DND-41 (cell line): ENCODE measurements around the gene BFSP1.

Source experiments
- ATAC-seq: fragments of 200-7000 bp; cut with Tn5 transposase; 3 replicates; pipeline ENCODE4 v1.9.1; 2021; ENCODE audit warnings: low read depth; ENCODE audit not compliant: insufficient read depth
- DNase-seq: peaks from one replicate; pipeline ENCODE4 v3.0.0-alpha.2; 2020
- H2AFZ ChIP-seq: 2 replicates; pipeline ENCODE4 v1.6.0; 2012; ENCODE audit warnings: low read depth, low read length
- H3K27ac ChIP-seq: 2 replicates; pipeline ENCODE4 v1.5.1; 2012; ENCODE audit warnings: low read length, inconsistent platforms
- H3K27me3 ChIP-seq: fragments of 200-600 bp; sonication (generic); 2 replicates; pipeline ENCODE4 v1.6.0; 2012; ENCODE audit warnings: low read length, mild to moderate bottlenecking, inconsistent platforms; ENCODE audit not compliant: insufficient read depth, poor library complexity
- H3K36me3 ChIP-seq: 2 replicates; pipeline ENCODE4 v1.5.1; 2012; ENCODE audit warnings: low read length, inconsistent platforms; ENCODE audit not compliant: insufficient read depth
- H3K4me1 ChIP-seq: 2 replicates; pipeline ENCODE4 v1.5.1; 2012; ENCODE audit warnings: mild to moderate bottlenecking, low read length; ENCODE audit not compliant: insufficient read depth
- H3K4me2 ChIP-seq: 2 replicates; pipeline ENCODE4 v1.6.0; 2012; ENCODE audit warnings: mild to moderate bottlenecking, moderate library complexity, low read length, inconsistent platforms; ENCODE audit not compliant: insufficient read depth
- H3K4me3 ChIP-seq, 2 experiments: fragments of 200-600 bp in 1 of 2; shearing (Covaris generic) in 1 of 2; 2 replicates each; pipeline ENCODE4 v1.5.1; 2012 to 2016; ENCODE audit warnings: inconsistent platforms in 2 of 2, low read length in 2 of 2, mild to moderate bottlenecking in 2 of 2, low read depth in 1 of 2, moderate library complexity in 1 of 2
- H3K79me2 ChIP-seq: 2 replicates; pipeline ENCODE4 v1.6.0; 2012; ENCODE audit warnings: low read length, inconsistent platforms; ENCODE audit not compliant: insufficient read depth
- H3K9ac ChIP-seq: 2 replicates; pipeline ENCODE4 v1.6.0; 2012; ENCODE audit warnings: low read depth, mild to moderate bottlenecking, inconsistent platforms, low read length, moderate library complexity
- H3K9me3 ChIP-seq: 2 replicates; pipeline ENCODE4 v1.5.1; 2012; ENCODE audit warnings: low read length, moderate library complexity, mild to moderate bottlenecking, inconsistent platforms; ENCODE audit not compliant: insufficient read depth, severe bottlenecking
- H4K20me1 ChIP-seq: 2 replicates; pipeline ENCODE4 v1.6.0; 2012; ENCODE audit warnings: low read length; ENCODE audit not compliant: insufficient read depth
- CTCF ChIP-seq: IDR thresholded peaks from 2 replicates; pipeline ENCODE4 v1.5.1; 2012; ENCODE audit warnings: borderline replicate concordance, low read length, moderate library complexity, mild to moderate bottlenecking; ENCODE audit not compliant: poor library complexity, severe bottlenecking; ENCODE audit errors: extremely low read depth
- EZH2 ChIP-seq: IDR thresholded peaks from 3 replicates; pipeline ENCODE4 v1.6.1; 2012; ENCODE audit warnings: borderline replicate concordance, low read depth, mild to moderate bottlenecking, moderate library complexity, low read length, inconsistent platforms; ENCODE audit not compliant: severe bottlenecking

The BFSP1 gene

GRCh38 chr20:17545127-17545526, 13.9 kb upstream of the BFSP1 start:
- no peaks in the 10 kb centered on the region for H3K9me3 ChIP-seq
- no peaks in the 10 kb centered on the region for H4K20me1 ChIP-seq
- no peaks in the 10 kb centered on the region for H3K4me1 ChIP-seq
- H3K9ac ChIP-seq: no peak overlapping the region
- H3K79me2 ChIP-seq: no peaks in the 10 kb centered on the region
- no peak overlapping the region for H2AFZ ChIP-seq
- TF ChIP-seq EZH2: no peak
- no peak for TF ChIP-seq CTCF
- ATAC-seq (no peak), DNase-seq (no peak)
- H3K36me3 ChIP-seq: no peaks in the 10 kb centered on the region
- H3K27ac ChIP-seq: no peak overlapping the region
- no peak overlapping the region for H3K4me2 ChIP-seq
- peaks cover 11% of the 10 kb centered on the region for H3K27me3 ChIP-seq
- H3K4me3 ChIP-seq: no peak overlapping the region

- Histone ChIP-seq H3K79me2 (no peaks in the 10 kb centered on the region), H3K4me3 (no peak overlapping the region), H3K4me1 (no peaks in the 10 kb centered on the region), H3K27me3 (peaks cover 15% of the 10 kb centered on the region), H3K4me2 (no peak overlapping the region), H3K9me3 (no peaks in the 10 kb centered on the region), H3K36me3 (no peaks in the 10 kb centered on the region), H2AFZ (no peak overlapping the region), H3K9ac (no peak overlapping the region), H4K20me1 (no peaks in the 10 kb centered on the region), H3K27ac (no peak overlapping the region)
- DNase-seq: no peak
- no peak for ATAC-seq
- TF ChIP-seq CTCF (no peak), EZH2 (no peak)
These were observed 12.5 kb upstream of the BFSP1 start for GRCh38 chr20:17543531-17544131.

GRCh38 chr20:17542993-17543412, 11.8 kb upstream of the BFSP1 start:
- H3K27me3 ChIP-seq: peaks cover 18% of the 10 kb centered on the region
- TF ChIP-seq CTCF (no peak), EZH2 (no peak)
- H3K27ac ChIP-seq: no peak overlapping the region
- no peak overlapping the region for H3K4me2 ChIP-seq
- no peaks in the 10 kb centered on the region for H3K4me1 ChIP-seq
- H3K79me2 ChIP-seq: no peaks in the 10 kb centered on the region
- H3K9ac ChIP-seq: no peak overlapping the region
- no peaks in the 10 kb centered on the region for H4K20me1 ChIP-seq
- no peaks in the 10 kb centered on the region for H3K36me3 ChIP-seq
- H3K9me3 ChIP-seq: no peaks in the 10 kb centered on the region
- H3K4me3 ChIP-seq: no peak overlapping the region
- DNase-seq (no peak), ATAC-seq (no peak)
- no peak overlapping the region for H2AFZ ChIP-seq
